GM12865 (cell line): ENCODE results near the gene YIF1B.
A peak's percentile ranks its signal among the peaks of the same experiment; 100 is the strongest.

Experiments used
- DNase-seq: peaks from one replicate; pipeline ENCODE4 v3.0.0; 2010; ENCODE audit warnings: low read depth
- H3K4me3 ChIP-seq: 2 replicates; pipeline ENCODE4 v1.5.1; 2011; ENCODE audit warnings: mild to moderate bottlenecking, low read depth, low read length, control low read depth
- TF ChIP-seq, protein P1 (sequence below): IDR thresholded peaks from 2 replicates; pipeline ENCODE4 v1.5.1; 2011; ENCODE audit warnings: low read length, control low read depth, low read depth, inconsistent platforms; ENCODE audit not compliant: insufficient read depth; ENCODE audit errors: missing control alignments

YIF1B gene

DNA sequence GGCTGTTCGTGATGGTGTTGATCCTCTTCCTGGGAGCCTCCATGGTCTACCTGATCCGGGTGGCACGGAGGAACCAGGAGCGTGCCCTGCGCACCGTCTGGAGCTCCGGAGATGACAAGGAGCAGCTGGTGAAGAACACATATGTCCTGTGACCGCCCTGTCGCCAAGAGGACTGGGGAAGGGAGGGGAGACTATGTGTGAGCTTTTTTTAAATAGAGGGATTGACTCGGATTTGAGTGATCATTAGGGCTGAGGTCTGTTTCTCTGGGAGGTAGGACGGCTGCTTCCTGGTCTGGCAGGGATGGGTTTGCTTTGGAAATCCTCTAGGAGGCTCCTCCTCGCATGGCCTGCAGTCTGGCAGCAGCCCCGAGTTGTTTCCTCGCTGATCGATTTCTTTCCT lies 23.9 kb downstream of the YIF1B start:
- TF ChIP-seq, protein P1, sequence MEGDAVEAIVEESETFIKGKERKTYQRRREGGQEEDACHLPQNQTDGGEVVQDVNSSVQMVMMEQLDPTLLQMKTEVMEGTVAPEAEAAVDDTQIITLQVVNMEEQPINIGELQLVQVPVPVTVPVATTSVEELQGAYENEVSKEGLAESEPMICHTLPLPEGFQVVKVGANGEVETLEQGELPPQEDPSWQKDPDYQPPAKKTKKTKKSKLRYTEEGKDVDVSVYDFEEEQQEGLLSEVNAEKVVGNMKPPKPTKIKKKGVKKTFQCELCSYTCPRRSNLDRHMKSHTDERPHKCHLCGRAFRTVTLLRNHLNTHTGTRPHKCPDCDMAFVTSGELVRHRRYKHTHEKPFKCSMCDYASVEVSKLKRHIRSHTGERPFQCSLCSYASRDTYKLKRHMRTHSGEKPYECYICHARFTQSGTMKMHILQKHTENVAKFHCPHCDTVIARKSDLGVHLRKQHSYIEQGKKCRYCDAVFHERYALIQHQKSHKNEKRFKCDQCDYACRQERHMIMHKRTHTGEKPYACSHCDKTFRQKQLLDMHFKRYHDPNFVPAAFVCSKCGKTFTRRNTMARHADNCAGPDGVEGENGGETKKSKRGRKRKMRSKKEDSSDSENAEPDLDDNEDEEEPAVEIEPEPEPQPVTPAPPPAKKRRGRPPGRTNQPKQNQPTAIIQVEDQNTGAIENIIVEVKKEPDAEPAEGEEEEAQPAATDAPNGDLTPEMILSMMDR = no peak
- no peak overlapping the region for H3K4me3 ChIP-seq
- DNase-seq = no peak

DNA sequence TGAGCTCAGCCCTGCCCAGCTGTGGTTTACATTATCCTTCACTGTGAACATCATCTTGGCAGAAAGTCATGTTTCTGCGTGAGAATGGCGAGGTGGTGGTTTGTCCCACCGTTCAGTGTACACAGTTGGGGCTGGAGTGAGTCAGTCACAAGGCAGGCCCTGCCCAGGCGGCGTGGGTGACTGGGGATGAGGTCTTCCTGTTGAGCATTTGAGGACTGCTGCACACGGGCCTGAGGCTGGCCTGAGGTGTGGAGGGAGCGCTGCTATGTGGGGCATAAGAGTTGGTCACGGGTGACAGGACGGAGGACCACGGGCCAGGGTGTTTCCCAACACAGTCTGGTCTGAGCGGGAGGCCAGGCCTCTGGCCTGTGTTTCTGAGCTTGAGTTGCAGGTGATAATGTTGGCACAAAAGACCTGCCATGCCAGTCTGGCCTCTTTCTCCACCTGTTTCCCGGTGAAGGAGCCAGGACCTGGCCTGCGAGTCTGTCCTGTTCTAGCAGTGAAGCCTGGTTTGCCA lies 25.1 kb downstream of the YIF1B start:
- TF ChIP-seq, protein P1 = no peak
- no peak overlapping the region for H3K4me3 ChIP-seq
- DNase-seq = no peak

DNA sequence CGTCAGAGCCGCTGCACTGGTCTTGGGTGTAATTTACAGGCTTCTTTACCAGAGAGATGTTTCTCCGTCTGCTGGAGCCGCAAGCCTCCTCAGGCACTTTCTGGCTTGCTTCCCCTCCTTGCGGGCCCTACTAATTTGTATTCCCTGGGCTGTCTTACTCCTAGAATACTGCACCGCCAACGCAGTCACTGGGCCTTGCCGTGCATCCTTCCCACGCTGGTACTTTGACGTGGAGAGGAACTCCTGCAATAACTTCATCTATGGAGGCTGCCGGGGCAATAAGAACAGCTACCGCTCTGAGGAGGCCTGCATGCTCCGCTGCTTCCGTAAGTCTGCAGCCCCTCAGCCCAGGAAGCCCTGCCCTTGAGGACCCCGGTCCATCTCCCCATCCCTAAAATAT lies 25.8 kb downstream of the YIF1B start:
- no peak overlapping the region for H3K4me3 ChIP-seq
- TF ChIP-seq, protein P1 = no peak
- DNase-seq = no peak

DNA sequence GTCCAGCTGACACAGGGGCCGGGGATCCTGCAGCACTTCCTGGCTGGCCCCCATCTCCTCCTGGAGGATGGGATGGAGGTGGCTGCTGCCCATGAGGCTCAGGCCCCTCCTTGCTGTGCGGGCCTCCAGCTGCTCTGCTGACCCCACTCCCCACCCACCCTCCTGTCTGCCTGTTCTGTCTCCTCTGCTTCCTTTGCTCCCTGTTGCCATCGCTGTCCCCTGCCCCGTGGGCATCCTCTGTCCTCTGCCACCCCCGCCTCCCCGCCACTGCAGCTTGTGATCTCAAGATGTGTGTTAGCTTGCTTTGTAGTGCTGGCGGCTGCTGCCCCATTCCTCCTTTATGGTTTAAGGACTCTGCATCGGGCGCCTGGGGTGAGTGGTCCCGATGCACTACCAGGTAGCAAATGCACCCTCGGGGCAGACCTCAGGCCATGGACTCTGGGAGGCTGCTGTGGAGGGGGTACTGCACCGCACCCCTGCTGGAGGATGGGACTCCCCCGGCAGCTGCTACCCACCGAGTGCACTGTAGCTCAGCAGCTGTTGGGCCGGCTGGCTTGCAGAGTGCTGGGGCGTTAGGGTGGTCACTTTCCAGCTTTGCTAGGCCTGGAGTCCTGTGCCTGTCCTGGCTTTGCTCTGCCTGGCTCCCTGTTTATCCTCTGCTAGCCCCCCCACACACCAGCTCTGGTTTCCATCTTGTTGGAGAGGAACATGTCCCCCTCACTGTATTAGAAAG lies 27.5 kb downstream of the YIF1B start:
- no peak for DNase-seq
- H3K4me3 ChIP-seq = no peak overlapping the region
- TF ChIP-seq, protein P1 = no peak

DNA sequence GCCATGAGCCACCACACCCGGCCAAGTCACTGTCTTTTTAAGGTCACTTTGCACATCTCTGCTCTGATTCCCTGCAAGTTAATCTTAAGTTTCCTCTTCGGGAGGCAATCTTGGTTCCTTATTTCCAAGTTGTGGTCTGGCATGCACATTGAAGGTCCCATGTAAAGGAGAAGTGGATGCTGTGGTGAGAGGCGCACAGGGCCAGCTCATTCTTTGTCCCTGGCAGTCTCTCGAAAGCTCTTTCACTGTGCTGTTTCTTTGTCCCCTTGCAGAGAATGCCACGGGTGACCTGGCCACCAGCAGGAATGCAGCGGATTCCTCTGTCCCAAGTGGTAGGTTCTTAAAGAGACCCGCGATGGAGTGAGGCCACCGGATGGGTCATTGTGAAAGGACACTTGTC lies 28.1 kb downstream of the YIF1B start:
- TF ChIP-seq, protein P1 = no peak
- no peak for DNase-seq
- H3K4me3 ChIP-seq = no peak overlapping the region

DNA sequence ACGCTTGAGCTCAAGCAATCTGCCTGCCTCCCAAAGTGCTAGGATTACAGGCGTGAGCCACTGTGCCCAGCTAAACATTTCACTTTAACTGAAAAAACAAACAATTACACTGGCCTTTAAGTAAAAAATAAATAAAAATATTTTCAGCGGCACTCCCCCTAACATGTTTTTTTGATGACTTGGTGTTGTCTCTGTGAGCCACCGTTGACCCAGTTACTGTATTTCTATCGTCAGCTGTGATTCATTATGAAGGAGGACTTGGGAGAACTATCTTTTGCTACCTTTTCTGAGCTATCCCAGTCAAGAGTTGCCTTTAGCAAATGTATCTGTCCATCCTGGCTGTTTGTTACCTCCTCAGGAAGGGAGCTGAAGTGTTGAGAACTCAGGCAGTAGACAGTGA lies 30.2 kb downstream of the YIF1B start:
- TF ChIP-seq, protein P1 = no peak
- no peak for DNase-seq
- H3K4me3 ChIP-seq = no peak overlapping the region

DNA sequence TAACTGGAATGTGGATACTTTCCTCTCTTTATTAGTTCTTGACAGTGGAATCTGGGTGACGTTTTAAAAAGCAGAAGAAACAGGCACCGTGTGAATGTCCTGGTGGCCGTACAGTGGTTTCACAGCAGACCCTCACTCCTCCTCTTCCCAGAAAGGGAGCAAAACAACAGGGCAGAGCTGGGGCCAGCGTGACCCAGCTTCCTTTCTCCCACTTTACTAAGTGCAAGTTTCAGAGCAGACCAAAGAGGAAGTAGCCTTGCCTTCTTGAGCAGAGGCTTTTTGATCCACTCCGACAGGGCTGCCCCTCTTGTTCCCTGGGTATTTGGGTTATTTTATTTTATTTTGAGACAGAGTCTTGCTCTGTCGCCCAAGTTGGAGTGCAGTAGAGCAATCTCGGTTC lies 31.3 kb downstream of the YIF1B start:
- TF ChIP-seq, protein P1 = no peak
- H3K4me3 ChIP-seq = no peak overlapping the region
- DNase-seq = peak; percentile 28
